B cell (primary cell): ENCODE data around the gene POLR3K. TPM values are rescaled to one million over a fixed set of nuclear protein-coding genes. Genes with fewer than 3 reads are reported as not detected.

Experiments
- ATAC-seq: fragments of 200-7000 bp; cut with Tn5 transposase; one replicate; pipeline ENCODE4 v1.10.0; 2021; ENCODE audit warnings: low read depth, mild to moderate bottlenecking, moderate number of reproducible peaks, moderate library complexity
- CTCF ChIA-PET: fragments of 350-600 bp; sonication (Branson Sonifier 250); formaldehyde crosslinking; loops from one replicate; lab custom pipeline; 2021; ENCODE audit warnings: antibody characterized with exemption, inconsistent platforms; lab: Charles Lee
- POLR2A ChIA-PET: fragments of 350-600 bp; sonication (Branson Sonifier 250); formaldehyde crosslinking; loops from one replicate; lab custom pipeline; 2021; ENCODE audit warnings: antibody characterized with exemption; lab: Charles Lee
- DNase-seq: peaks from one replicate; pipeline ENCODE4 v3.0.0; 2013
- H2AFZ ChIP-seq: 2 replicates; pipeline ENCODE4 v1.6.1; 2012; ENCODE audit warnings: mild to moderate bottlenecking, low read depth, low read length; ENCODE audit not compliant: insufficient read depth, poor library complexity, severe bottlenecking
- H3K27ac ChIP-seq, 2 donors: 1 replicate in 1 of 2; 2 replicates in 1 of 2; pipeline ENCODE4 v1.5.1; 2012 to 2013; ENCODE audit warnings: low read length in 2 of 2, mild to moderate bottlenecking in 2 of 2, moderate library complexity in 1 of 2
- H3K27me3 ChIP-seq, 4 experiments: fragments of 200-600 bp in 1 of 4; sonication (generic) in 1 of 4; replicated peaks in 1 of 4; 1 replicate in 2 of 4; 2 replicates in 2 of 4; pipeline versions ENCODE4 v1.6.1 to v1.7.0; 2013 to 2016; ENCODE audit warnings: low read length in 3 of 4, mild to moderate bottlenecking in 2 of 4, mixed read lengths in 1 of 4, moderate library complexity in 1 of 4; ENCODE audit not compliant: insufficient read depth in 4 of 4, control insufficient read depth in 3 of 4; ENCODE audit errors: control extremely low read depth in 1 of 4
- H3K36me3 ChIP-seq, 2 experiments: replicated peaks in 1 of 2; 1 replicate in 1 of 2; 2 replicates in 1 of 2; pipeline versions ENCODE4 v1.6.1 to v1.7.1; 2013; ENCODE audit warnings: low read length in 1 of 2; ENCODE audit not compliant: insufficient read depth in 2 of 2, control insufficient read depth in 1 of 2; ENCODE audit errors: control extremely low read depth in 1 of 2, extremely low read depth in 1 of 2
- H3K4me1 ChIP-seq, 2 donors: fragments of 200-600 bp in 1 of 2; sonication (generic) in 1 of 2; 1 replicate in 1 of 2; 2 replicates in 1 of 2; pipeline versions ENCODE4 v1.5.1 to v1.6.1; 2013 to 2017; ENCODE audit warnings: low read length in 2 of 2; ENCODE audit not compliant: control insufficient read depth in 2 of 2, insufficient read depth in 2 of 2
- H3K4me2 ChIP-seq: replicated peaks from 2 replicates; pipeline ENCODE3; 2012; ENCODE audit warnings: mild to moderate bottlenecking, low read depth, low read length; ENCODE audit not compliant: poor library complexity, severe bottlenecking
- H3K4me3 ChIP-seq, 5 experiments: fragments of 200-600 bp in 1 of 5; sonication (generic) in 1 of 5; 1 replicate in 3 of 5; 2 replicates in 2 of 5; pipeline versions ENCODE4 v1.5.1 to v1.7.0; 2011 to 2016; ENCODE audit warnings: low read length in 4 of 5, mild to moderate bottlenecking in 4 of 5, low read depth in 2 of 5, control low read depth in 1 of 5, moderate library complexity in 1 of 5; ENCODE audit not compliant: insufficient read depth in 1 of 5; ENCODE audit errors: control extremely low read depth in 1 of 5, extremely low read depth in 1 of 5
- H3K79me2 ChIP-seq: fragments of 200-600 bp; sonication (generic); one replicate; pipeline ENCODE4 v1.6.0; 2016; ENCODE audit warnings: low read length; ENCODE audit not compliant: control insufficient read depth, insufficient read depth
- H3K9ac ChIP-seq: fragments of 200-600 bp; sonication (generic); 2 replicates; pipeline ENCODE4 v1.6.1; 2017; ENCODE audit warnings: mild to moderate bottlenecking, low read length, moderate library complexity
- H3K9me3 ChIP-seq, 3 donors: one replicate each; pipeline versions ENCODE4 v1.6.1 to v1.7.1; 2013; ENCODE audit warnings: low read length in 2 of 3; ENCODE audit not compliant: control insufficient read depth in 2 of 3, insufficient read depth in 1 of 3; ENCODE audit errors: control extremely low read depth in 1 of 3
- H4K20me1 ChIP-seq: 2 replicates; pipeline ENCODE4 v1.6.0; 2012; ENCODE audit warnings: mild to moderate bottlenecking, low read length; ENCODE audit not compliant: insufficient read depth, control insufficient read depth, poor library complexity, severe bottlenecking
- H3K27ac Mint-ChIP-seq: one replicate; pipeline ENCODE4 v1.8.0; 2021; ENCODE audit warnings: mixed read lengths
- H3K27me3 Mint-ChIP-seq: one replicate; pipeline ENCODE4 v1.8.0; 2021; ENCODE audit warnings: mixed read lengths
- H3K4me1 Mint-ChIP-seq: one replicate; pipeline ENCODE4 v1.8.0; 2021; ENCODE audit warnings: mixed read lengths
- H3K4me3 Mint-ChIP-seq: one replicate; pipeline ENCODE4 v1.8.0; 2021; ENCODE audit warnings: mixed read lengths
- H3K9me3 Mint-ChIP-seq: one replicate; pipeline ENCODE4 v1.8.0; 2022; ENCODE audit warnings: mixed read lengths; ENCODE audit not compliant: insufficient read depth
- EZH2 ChIP-seq: IDR thresholded peaks from 2 replicates; pipeline ENCODE4 v1.6.1; 2012; ENCODE audit warnings: borderline replicate concordance, low read depth, mild to moderate bottlenecking, moderate library complexity, low read length; ENCODE audit not compliant: insufficient read depth, poor library complexity, severe bottlenecking
- WGBS: methylation state at CpG from one replicate; pipeline ENCODE4 v1.1.5; 2013; ENCODE audit warnings: missing lambda C conversion rate; ENCODE audit not compliant: insufficient coverage; 5-methylcytosine and 5-hydroxymethylcytosine counted together
- intact Hi-C: fragments of 100-400 bp; cut with micrococcal nuclease; formaldehyde crosslinking; loops from one replicate; pipeline ENCODE4 v1.10.0; 2022
- polyA plus RNA-seq: library from polyadenylated mRNA; depleted of rRNA; stranded (reverse); fragments of >200 nt; gene quantifications from 2 replicates; pipeline ENCODE4 v1.2.3, GENCODE V29; 2012
- total RNA-seq, 2 donors: library from RNA; stranded (reverse); fragments of 120-200 nt in 1 of 2; gene quantifications; 1 replicate in 1 of 2; 2 replicates in 1 of 2; pipeline versions ENCODE4 v1.2.3 to v1.2.4, GENCODE V29; 2013 to 2022
- TF ChIP-seq, protein P1 (sequence below): fragments of 200-600 bp; IDR thresholded peaks from one replicate; pipeline ENCODE4 v1.8.0; 2022; ENCODE audit warnings: antibody characterized with exemption, mild to moderate bottlenecking

Gene POLR3K
- total and polyA plus RNA-seq, 2 donors (not counting 1 experiment from before 2014, with no cell fraction given): 26.3 to 34.9 TPM

- 94% methylated on average over 28 of the region's 29 CpGs for WGBS
- no peak overlapping the region for H3K4me2 ChIP-seq
- no peaks in the 10 kb centered on the region for H3K9me3 Mint-ChIP-seq
- H3K4me1 Mint-ChIP-seq: peaks cover 9% of the 10 kb centered on the region
- DNase-seq (no peak), ATAC-seq (no peak)
- no peak overlapping the region for H3K4me3 Mint-ChIP-seq
- H3K27ac Mint-ChIP-seq: no peak overlapping the region
- no peak overlapping the region for H2AFZ ChIP-seq
- H4K20me1 ChIP-seq: no peaks in the 10 kb centered on the region
- H3K36me3 ChIP-seq: peaks cover 0 to 25% of the 10 kb centered on the region in 2 experiments
- H3K4me3 ChIP-seq: no peak overlapping the region
- no peaks in the 10 kb centered on the region for H3K27me3 ChIP-seq
- no peak for TF ChIP-seq EZH2
- TF ChIP-seq, protein P1, sequence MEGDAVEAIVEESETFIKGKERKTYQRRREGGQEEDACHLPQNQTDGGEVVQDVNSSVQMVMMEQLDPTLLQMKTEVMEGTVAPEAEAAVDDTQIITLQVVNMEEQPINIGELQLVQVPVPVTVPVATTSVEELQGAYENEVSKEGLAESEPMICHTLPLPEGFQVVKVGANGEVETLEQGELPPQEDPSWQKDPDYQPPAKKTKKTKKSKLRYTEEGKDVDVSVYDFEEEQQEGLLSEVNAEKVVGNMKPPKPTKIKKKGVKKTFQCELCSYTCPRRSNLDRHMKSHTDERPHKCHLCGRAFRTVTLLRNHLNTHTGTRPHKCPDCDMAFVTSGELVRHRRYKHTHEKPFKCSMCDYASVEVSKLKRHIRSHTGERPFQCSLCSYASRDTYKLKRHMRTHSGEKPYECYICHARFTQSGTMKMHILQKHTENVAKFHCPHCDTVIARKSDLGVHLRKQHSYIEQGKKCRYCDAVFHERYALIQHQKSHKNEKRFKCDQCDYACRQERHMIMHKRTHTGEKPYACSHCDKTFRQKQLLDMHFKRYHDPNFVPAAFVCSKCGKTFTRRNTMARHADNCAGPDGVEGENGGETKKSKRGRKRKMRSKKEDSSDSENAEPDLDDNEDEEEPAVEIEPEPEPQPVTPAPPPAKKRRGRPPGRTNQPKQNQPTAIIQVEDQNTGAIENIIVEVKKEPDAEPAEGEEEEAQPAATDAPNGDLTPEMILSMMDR: no peak
- H3K27ac ChIP-seq: no peak overlapping the region
- ChIA-PET CTCF (interaction anchor here (2.6 kb wide), 1 partner anchor 38 kb away, joined by 14 read pairs; no protein-coding TSS in a partner anchor), POLR2A (no interaction called here)
- H3K4me1 ChIP-seq: peaks cover 3 to 11% of the 10 kb centered on the region in 2 donors
- no peaks in the 10 kb centered on the region for H3K9me3 ChIP-seq
- H3K27me3 Mint-ChIP-seq: no peaks in the 10 kb centered on the region
- H3K9ac ChIP-seq: no peak overlapping the region
- intact Hi-C loops: no loop called here
- H3K79me2 ChIP-seq: peaks cover 11% of the 10 kb centered on the region
Measured at GRCh38 chr16:58491-59439, 5.4 kb upstream of the POLR3K start.

DNA sequence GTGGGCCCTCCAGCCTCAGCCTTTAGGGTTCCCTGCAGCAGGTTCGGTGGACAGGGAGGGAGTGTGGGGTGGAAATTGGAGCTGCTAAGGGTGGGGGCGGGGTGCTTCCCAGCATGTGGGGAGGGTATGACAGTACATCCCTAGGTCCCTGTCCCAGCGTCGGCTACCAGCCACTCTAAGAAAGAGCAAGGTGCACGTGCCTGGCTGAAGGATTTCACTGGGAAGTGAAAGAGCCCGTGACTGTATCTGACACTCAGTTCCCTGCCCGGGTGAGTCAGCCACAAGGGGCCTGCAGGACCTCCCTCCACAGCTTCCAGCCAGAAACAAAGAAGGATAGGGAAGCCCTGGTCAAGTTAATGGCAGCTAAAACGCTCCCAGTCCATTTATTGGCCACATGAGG is 4.3 kb upstream of the POLR3K start:
- Histone ChIP-seq H3K79me2 (peaks cover 11% of the 10 kb centered on the region), H3K4me1 (peaks cover 3 to 13% of the 10 kb centered on the region in 2 donors), H3K27ac (no peak overlapping the region), H3K27me3 (no peaks in the 10 kb centered on the region), H4K20me1 (no peaks in the 10 kb centered on the region), H3K9me3 (no peaks in the 10 kb centered on the region), H2AFZ (no peak overlapping the region), H3K4me2 (no peak overlapping the region), H3K36me3 (peaks cover 0 to 25% of the 10 kb centered on the region in 2 experiments), H3K9ac (no peak overlapping the region), H3K4me3 (no peak overlapping the region)
- Mint-ChIP-seq H3K4me1 (peaks cover 16% of the 10 kb centered on the region), H3K27me3 (no peaks in the 10 kb centered on the region), H3K9me3 (no peaks in the 10 kb centered on the region), H3K27ac (no peak overlapping the region), H3K4me3 (no peak overlapping the region)
- CTCF ChIA-PET: interaction anchor here (2.4 to 3.0 kb wide), 2 partner anchors 8 to 39 kb away, joined by 9 to 19 read pairs; no protein-coding TSS in a partner anchor
- intact Hi-C loops: no loop called here
- ATAC-seq: no peak
- no peak for TF ChIP-seq EZH2
- TF ChIP-seq, protein P1: no peak
- POLR2A ChIA-PET: no interaction called here
- WGBS: 92% methylated on average over 8 of the region's 8 CpGs
- no peak for DNase-seq
